SIG-M5 treated with dmso at 0.1 percent for 504 hours (cell line): ENCODE measurements around the gene CT45A7.
"Not testable (repeated sequence)": the region's sequence is repeated elsewhere in the genome, so short reads cannot be mapped to it uniquely, and the experiment has no call there.

ENCODE experiments used
- DNase-seq: peaks from one replicate; lab custom pipeline; 2025; ENCODE audit not compliant: unreplicated experiment; lab: John Stamatoyannopoulos, UW

Gene CT45A7

DNA sequence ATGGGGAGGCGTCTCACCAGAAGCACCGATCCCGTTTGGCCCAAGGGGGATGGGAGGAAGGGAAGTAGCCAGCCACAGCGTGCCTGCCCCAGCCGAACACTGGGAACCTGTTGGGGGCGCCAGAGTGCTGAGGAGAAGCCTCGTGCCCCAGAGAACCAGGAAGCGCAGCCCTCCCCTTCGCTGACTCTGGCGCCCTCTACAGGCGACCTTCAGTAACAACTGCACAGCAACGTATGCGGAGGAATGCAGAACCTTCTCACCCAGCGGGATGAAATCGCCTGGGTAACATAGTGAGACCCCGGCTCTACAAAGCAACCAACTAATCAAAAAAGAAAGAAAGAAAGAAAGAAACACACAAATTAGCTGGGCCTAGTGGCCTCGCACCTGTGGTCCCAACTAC, at the start of gene CT45A7:
CT45A7 (minus strand) TSS at position 101 of the 400 bp plus-strand sequence. CDS start 3,747 bp downstream, outside the sequence.
- not testable (repeated sequence) for DNase-seq

DNA sequence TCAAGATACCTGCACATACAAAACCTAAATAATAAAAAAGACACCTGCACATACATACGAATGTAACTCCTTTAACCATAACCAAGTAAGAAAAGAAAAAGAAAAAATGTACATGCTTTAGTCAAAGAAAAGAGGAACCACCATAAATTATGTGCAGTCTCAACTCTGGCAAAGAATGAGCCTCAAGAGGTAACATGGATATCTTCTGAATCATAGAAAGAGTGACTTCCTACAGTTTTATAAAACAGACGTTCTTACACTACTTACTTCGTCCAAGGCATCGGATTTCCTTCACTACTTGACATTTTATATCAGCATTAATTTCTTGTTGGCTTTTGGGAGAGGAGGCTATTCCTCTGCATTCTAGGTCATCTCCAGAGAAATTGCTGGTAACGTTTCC, 45.7 kb upstream of the CT45A7 start:
- DNase-seq: not testable (repeated sequence)

DNA sequence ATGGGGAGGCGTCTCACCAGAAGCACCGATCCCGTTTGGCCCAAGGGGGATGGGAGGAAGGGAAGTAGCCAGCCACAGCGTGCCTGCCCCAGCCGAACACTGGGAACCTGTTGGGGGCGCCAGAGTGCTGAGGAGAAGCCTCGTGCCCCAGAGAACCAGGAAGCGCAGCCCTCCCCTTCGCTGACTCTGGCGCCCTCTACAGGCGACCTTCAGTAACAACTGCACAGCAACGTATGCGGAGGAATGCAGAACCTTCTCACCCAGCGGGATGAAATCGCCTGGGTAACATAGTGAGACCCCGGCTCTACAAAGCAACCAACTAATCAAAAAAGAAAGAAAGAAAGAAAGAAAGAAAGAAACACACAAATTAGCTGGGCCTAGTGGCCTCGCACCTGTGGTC, 34.6 kb upstream of the CT45A7 start, which contains the start of gene CT45A9:
CT45A9 (minus strand) TSS at position 101 of the 400 bp plus-strand sequence. CDS start 3,751 bp downstream, outside the sequence.
- DNase-seq: not testable (repeated sequence)

DNA sequence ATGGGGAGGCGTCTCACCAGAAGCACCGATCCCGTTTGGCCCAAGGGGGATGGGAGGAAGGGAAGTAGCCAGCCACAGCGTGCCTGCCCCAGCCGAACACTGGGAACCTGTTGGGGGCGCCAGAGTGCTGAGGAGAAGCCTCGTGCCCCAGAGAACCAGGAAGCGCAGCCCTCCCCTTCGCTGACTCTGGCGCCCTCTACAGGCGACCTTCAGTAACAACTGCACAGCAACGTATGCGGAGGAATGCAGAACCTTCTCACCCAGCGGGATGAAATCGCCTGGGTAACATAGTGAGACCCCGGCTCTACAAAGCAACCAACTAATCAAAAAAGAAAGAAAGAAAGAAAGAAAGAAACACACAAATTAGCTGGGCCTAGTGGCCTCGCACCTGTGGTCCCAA, 17.4 kb upstream of the CT45A7 start, which contains the start of gene CT45A8:
CT45A8 (minus strand) TSS at position 101 of the 400 bp plus-strand sequence. CDS start 3,755 bp downstream, outside the sequence.
- DNase-seq: not testable (repeated sequence)

GRCh38 chrX:135819912-135820311, 17.2 kb downstream of the CT45A7 start, which contains the start of gene CT45A2:
TSS of gene CT45A2 (minus strand) at chrX:135820012. CDS start at chrX:135816265, 3,747 bp downstream.
- not testable (repeated sequence) for DNase-seq

DNA sequence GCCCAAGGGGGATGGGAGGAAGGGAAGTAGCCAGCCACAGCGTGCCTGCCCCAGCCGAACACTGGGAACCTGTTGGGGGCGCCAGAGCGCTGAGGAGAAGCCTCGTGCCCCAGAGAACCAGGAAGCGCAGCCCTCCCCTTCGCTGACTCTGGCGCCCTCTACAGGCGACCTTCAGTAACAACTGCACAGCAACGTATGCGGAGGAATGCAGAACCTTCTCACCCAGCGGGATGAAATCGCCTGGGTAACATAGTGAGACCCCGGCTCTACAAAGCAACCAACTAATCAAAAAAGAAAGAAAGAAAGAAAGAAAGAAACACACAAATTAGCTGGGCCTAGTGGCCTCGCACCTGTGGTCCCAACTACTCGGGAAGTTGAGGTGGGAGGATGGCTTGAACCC, 34.4 kb downstream of the CT45A7 start, which contains the start of gene CT45A6:
CT45A6 (minus strand) TSS at position 101 of the 400 bp plus-strand sequence. CDS start 3,794 bp downstream, outside the sequence.
- DNase-seq: not testable (repeated sequence)

DNA sequence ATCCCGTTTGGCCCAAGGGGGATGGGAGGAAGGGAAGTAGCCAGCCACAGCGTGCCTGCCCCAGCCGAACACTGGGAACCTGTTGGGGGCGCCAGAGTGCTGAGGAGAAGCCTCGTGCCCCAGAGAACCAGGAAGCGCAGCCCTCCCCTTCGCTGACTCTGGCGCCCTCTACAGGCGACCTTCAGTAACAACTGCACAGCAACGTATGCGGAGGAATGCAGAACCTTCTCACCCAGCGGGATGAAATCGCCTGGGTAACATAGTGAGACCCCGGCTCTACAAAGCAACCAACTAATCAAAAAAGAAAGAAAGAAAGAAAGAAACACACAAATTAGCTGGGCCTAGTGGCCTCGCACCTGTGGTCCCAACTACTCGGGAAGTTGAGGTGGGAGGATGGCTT, 51.7 kb downstream of the CT45A7 start, which contains the start of gene CT45A5:
CT45A5 (minus strand) TSS at position 101 of the 400 bp plus-strand sequence. CDS start 3,774 bp downstream, outside the sequence.
- not testable (repeated sequence) for DNase-seq
